Fibroblast of the aortic adventitia (primary cell): ENCODE data around the gene CCDC7. TPM values are rescaled to one million over a fixed set of nuclear protein-coding genes. Genes with fewer than 3 reads are reported as not detected.
"Not testable (repeated sequence)": the region's sequence is repeated elsewhere in the genome, so short reads cannot be mapped to it uniquely, and the experiment has no call there.

Experiments used
- DNase-seq: peaks from one replicate; pipeline ENCODE4 v3.0.0-alpha.2; 2010; ENCODE audit warnings: low read depth
- H3K4me3 ChIP-seq: 2 replicates; pipeline ENCODE4 v1.5.1; 2011; ENCODE audit warnings: low read depth, mild to moderate bottlenecking, control low read depth, low read length, moderate library complexity
- CTCF ChIP-seq: IDR thresholded peaks from 2 replicates; pipeline ENCODE4 v1.5.1; 2011; ENCODE audit warnings: mild to moderate bottlenecking, low read length, control low read depth, inconsistent platforms; ENCODE audit not compliant: insufficient read depth
- total RNA-seq: library from RNA; depleted of rRNA; stranded (reverse); fragments of >200 nt; gene quantifications from 2 replicates; pipeline ENCODE4 v1.2.3, GENCODE V29; 2012; ENCODE audit warnings: low replicate concordance

The CCDC7 gene
- total RNA-seq, 1 donor = 15.4 TPM

GRCh38 chr10:32650246-32650655, 204.3 kb downstream of the CCDC7 start:
- DNase-seq = peak; percentile 8

GRCh38 chr10:32657430-32657829, 211.5 kb downstream of the CCDC7 start:
- not testable (repeated sequence) for H3K4me3 ChIP-seq, DNase-seq

More at GRCh38 chr10:32650246-32650655, 204.3 kb downstream of the CCDC7 start:
- TF ChIP-seq CTCF = no peak
- no peak overlapping the region for H3K4me3 ChIP-seq

- no peak for DNase-seq
- TF ChIP-seq CTCF = no peak
- no peak overlapping the region for H3K4me3 ChIP-seq
Measured at GRCh38 chr10:32661346-32661745, 215.4 kb downstream of the CCDC7 start.

GRCh38 chr10:32680803-32681557, 235.0 kb downstream of the CCDC7 start:
- H3K4me3 ChIP-seq = no peak overlapping the region
- no peak for DNase-seq
- TF ChIP-seq CTCF = no peak

GRCh38 chr10:32684291-32684690, 238.4 kb downstream of the CCDC7 start:
- no peak for TF ChIP-seq CTCF

GRCh38 chr10:32687116-32687515, 241.2 kb downstream of the CCDC7 start:
- DNase-seq = no peak
- H3K4me3 ChIP-seq = no peak overlapping the region
- TF ChIP-seq CTCF = no peak

More at GRCh38 chr10:32684291-32684690, 238.4 kb downstream of the CCDC7 start:
- no peak for DNase-seq
- no peak overlapping the region for H3K4me3 ChIP-seq

- no peak for TF ChIP-seq CTCF
Measured at GRCh38 chr10:32687546-32687945, 241.6 kb downstream of the CCDC7 start.

More at GRCh38 chr10:32687546-32687945, 241.6 kb downstream of the CCDC7 start:
- DNase-seq = no peak
- H3K4me3 ChIP-seq = no peak overlapping the region
